ENCODE data around the gene SIGLEC11. TPM values are rescaled to one million over a fixed set of nuclear protein-coding genes. Genes with fewer than 3 reads are reported as not detected.

Gene SIGLEC11
- total RNA-seq, 1 donor from 2014 or later: not detected

DNA sequence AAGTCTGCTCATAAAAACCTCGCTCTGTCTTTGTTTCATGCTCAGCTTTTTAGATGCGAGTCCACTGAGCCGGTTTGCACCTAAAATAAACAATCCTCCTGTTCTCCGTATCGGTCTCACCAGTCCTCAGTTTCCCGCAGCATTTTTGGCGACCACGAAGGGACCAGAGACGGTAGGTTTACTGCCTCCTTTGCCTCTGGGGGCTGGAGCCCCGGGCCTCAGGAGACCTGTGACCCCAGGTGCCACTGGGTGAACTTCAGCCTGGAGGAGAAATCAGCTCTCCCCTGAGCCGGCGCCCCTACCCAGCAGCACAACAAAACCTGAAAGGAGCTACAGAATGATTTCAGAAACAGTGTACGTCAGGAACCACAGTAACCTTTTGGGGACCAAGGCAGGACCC, 8.1 kb downstream of the SIGLEC11 start:
- Mint-ChIP-seq H3K27me3 (no peaks in the 10 kb centered on the region), H3K36me3 (ENCODE audit: insufficient read depth) (no peaks in the 10 kb centered on the region), H3K27ac (no peak overlapping the region), H3K4me3 (ENCODE audit: low read depth) (no peak overlapping the region), H3K9me3 (ENCODE audit: low read depth) (no peaks in the 10 kb centered on the region), H3K4me1 (ENCODE audit: low read depth) (peaks cover 20% of the 10 kb centered on the region)
- TF ChIP-seq, protein P1, sequence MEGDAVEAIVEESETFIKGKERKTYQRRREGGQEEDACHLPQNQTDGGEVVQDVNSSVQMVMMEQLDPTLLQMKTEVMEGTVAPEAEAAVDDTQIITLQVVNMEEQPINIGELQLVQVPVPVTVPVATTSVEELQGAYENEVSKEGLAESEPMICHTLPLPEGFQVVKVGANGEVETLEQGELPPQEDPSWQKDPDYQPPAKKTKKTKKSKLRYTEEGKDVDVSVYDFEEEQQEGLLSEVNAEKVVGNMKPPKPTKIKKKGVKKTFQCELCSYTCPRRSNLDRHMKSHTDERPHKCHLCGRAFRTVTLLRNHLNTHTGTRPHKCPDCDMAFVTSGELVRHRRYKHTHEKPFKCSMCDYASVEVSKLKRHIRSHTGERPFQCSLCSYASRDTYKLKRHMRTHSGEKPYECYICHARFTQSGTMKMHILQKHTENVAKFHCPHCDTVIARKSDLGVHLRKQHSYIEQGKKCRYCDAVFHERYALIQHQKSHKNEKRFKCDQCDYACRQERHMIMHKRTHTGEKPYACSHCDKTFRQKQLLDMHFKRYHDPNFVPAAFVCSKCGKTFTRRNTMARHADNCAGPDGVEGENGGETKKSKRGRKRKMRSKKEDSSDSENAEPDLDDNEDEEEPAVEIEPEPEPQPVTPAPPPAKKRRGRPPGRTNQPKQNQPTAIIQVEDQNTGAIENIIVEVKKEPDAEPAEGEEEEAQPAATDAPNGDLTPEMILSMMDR (IDR thresholded peaks at IDR 0.05; ENCODE audit: unreplicated experiment): no peak
- no peak for DNase-seq (ENCODE audit: low spot score, unreplicated experiment)

DNA sequence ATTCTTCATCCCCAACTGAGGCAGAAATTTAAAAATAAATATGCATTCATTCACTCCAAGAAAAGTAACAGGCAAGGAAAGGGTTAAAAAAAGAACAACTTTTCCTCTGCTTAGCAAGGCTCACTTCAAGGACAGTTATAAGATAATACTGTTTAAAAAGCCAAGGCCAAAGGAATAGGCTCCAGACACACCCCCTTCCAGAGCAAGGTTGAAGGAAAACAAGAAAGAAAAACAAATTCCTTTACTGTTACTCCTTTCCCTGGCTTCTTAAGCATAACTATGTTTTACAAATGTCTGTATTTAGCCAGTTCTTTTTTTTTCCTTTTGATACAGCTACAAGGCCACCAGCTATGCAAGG, 8.5 kb downstream of the SIGLEC11 start:
- TF ChIP-seq, protein P1 (IDR thresholded peaks at IDR 0.05; ENCODE audit: unreplicated experiment): no peak
- Mint-ChIP-seq H3K36me3 (ENCODE audit: insufficient read depth) (no peaks in the 10 kb centered on the region), H3K9me3 (ENCODE audit: low read depth) (no peaks in the 10 kb centered on the region), H3K27ac (no peak overlapping the region), H3K4me1 (ENCODE audit: low read depth) (peaks cover 20% of the 10 kb centered on the region), H3K4me3 (ENCODE audit: low read depth) (no peak overlapping the region), H3K27me3 (no peaks in the 10 kb centered on the region)
- no peak for DNase-seq (ENCODE audit: low spot score, unreplicated experiment)

DNA sequence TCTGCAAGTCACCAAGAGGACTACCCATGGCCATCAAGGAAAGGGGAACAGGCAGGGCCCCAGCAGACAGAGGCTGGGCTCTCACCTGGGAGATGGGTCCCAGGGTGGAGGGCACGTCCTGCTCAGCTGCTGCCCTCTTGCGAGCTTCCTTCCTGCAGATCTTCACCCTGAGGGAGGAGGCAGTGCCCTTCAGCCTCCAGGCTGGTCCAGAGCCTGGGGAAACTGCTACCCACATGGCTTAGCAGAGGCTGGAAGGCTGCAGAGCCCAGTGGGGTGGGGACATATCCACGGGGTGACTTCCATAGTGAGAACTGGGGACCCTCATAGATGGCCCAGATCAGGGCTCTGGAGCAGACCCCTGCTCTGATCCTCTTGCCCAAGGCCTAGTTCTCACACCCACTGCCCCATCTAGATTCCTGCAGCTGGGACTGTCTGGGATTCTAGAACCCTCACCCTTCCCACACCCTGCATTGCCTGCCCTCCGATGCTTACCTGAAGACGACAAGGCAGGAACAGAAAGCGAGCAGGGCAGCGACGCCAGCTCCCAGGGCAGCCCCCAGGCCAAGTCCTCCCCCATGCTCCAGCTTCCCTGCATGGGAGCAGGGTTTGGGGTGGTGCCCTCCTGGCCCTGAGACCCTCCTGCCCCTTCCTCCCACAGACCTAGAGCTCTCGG, 9.0 kb downstream of the SIGLEC11 start:
- H3K36me3 Mint-ChIP-seq (ENCODE audit: insufficient read depth): no peaks in the 10 kb centered on the region
- no peak for DNase-seq (ENCODE audit: low spot score, unreplicated experiment)
- H3K4me1 Mint-ChIP-seq (ENCODE audit: low read depth): peaks cover 20% of the 10 kb centered on the region
- H3K4me3 Mint-ChIP-seq (ENCODE audit: low read depth): no peak overlapping the region
- TF ChIP-seq, protein P1 (IDR thresholded peaks at IDR 0.05; ENCODE audit: unreplicated experiment): no peak
- H3K27me3 Mint-ChIP-seq: no peaks in the 10 kb centered on the region
- H3K9me3 Mint-ChIP-seq (ENCODE audit: low read depth): no peaks in the 10 kb centered on the region
- H3K27ac Mint-ChIP-seq: no peak overlapping the region

DNA sequence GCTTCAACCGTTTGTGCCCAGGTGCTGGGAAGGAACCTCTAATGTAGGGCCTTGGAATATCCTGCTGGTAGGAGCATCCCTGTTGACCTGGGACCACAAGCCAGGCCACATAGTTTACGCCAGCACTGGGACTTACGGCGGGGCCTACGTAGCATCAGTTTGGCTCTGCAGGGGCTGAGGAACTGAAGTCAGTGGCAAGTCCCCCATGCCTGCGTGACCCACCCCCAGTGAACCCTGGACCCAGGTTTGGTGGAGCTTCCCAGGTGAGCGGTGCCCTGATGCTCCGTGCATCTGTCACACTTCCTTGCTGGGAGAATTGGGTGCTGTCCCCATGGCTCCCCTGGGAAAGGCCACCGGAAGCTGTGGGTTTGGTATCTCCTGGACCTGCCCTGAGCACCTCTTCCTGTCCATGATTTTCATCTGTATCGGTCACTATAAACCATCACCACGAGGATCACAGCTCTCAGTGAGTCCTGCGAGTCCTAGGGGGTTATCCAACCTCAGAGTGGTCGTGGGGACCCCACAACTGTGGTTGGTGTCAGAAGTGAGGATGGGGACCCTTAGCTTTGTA, 9.9 kb downstream of the SIGLEC11 start:
- no peak for DNase-seq (ENCODE audit: low spot score, unreplicated experiment)
- no peak overlapping the region for H3K27ac Mint-ChIP-seq
- no peaks in the 10 kb centered on the region for H3K36me3 Mint-ChIP-seq (ENCODE audit: insufficient read depth)
- TF ChIP-seq, protein P1 (IDR thresholded peaks at IDR 0.05; ENCODE audit: unreplicated experiment): no peak
- no peaks in the 10 kb centered on the region for H3K9me3 Mint-ChIP-seq (ENCODE audit: low read depth)
- peaks cover 20% of the 10 kb centered on the region for H3K4me1 Mint-ChIP-seq (ENCODE audit: low read depth)
- no peak overlapping the region for H3K4me3 Mint-ChIP-seq (ENCODE audit: low read depth)
- no peaks in the 10 kb centered on the region for H3K27me3 Mint-ChIP-seq

DNA sequence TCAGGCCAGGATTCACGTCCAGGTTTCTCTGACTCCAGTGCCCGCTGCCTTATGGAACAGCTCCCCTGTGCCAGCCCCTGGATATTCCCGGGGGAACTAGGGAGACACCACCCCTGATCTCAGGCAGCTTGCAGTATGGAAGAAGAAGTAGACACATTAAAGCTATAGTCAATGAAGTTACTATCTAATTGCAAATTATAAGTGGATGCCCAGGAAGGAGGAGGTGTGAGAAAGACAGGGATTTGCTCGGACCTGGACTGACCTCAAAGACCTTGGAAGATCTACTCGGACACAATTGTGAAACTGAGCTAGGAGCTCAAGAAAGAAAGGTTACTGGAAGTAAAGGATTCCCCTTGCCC, 10.4 kb downstream of the SIGLEC11 start:
- Mint-ChIP-seq H3K9me3 (ENCODE audit: low read depth) (no peaks in the 10 kb centered on the region), H3K27ac (no peak overlapping the region), H3K27me3 (no peaks in the 10 kb centered on the region), H3K4me1 (ENCODE audit: low read depth) (peaks cover 20% of the 10 kb centered on the region), H3K36me3 (ENCODE audit: insufficient read depth) (no peaks in the 10 kb centered on the region), H3K4me3 (ENCODE audit: low read depth) (no peak overlapping the region)
- DNase-seq (ENCODE audit: low spot score, unreplicated experiment): no peak
- TF ChIP-seq, protein P1 (IDR thresholded peaks at IDR 0.05; ENCODE audit: unreplicated experiment): no peak
